HCT116 (cell line): ENCODE results near the gene PCMT1.

Source experiments
- JUND ChIP-seq: IDR thresholded peaks from 2 replicates; pipeline ENCODE4 v1.6.1; 2012
- POLR2A ChIP-seq: IDR thresholded peaks from 2 replicates; pipeline ENCODE4 v1.7.0; 2011; ENCODE audit warnings: borderline replicate concordance; ENCODE audit not compliant: insufficient read depth, insufficient read length; ENCODE audit errors: extremely low read depth
- SP1 ChIP-seq: IDR thresholded peaks from 2 replicates; pipeline ENCODE4 v1.6.1; 2012; ENCODE audit warnings: low read depth
- TF ChIP-seq, protein P1 (sequence below), 3 experiments: fragments of 200-600 bp in 1 of 3; sonication (generic) in 1 of 3; IDR thresholded peaks in 2 of 3; conservative IDR thresholded peaks in 1 of 3; 2 replicates each; pipeline ENCODE4 v1.5.1; 2012 to 2017; ENCODE audit warnings: low read depth in 2 of 3, low read length in 2 of 3, antibody characterized with exemption in 1 of 3, borderline replicate concordance in 1 of 3, control low read depth in 1 of 3, mild to moderate bottlenecking in 1 of 3, mixed read lengths in 1 of 3, mixed run types in 1 of 3, moderate library complexity in 1 of 3; ENCODE audit not compliant: insufficient read depth in 1 of 3

DNA sequence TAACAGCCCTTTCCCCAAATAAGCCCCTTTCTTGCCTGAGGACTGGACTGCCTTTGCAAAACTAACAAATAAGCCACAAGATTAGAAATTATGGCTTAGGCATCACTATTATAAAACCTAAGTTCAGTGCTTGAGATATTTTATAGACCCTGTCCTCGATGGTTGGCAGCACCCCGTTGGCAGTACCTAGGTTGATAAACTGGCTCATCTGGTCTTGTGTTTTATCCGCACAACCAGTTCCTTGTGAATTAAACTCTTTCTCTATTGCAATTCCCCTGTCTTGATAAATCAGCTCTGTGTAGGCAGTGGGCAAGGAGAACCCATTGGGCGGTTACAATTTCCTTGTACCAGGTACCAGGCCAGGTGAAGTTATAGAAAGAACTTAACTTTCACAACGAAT, 108.0 kb downstream of the PCMT1 start:
- TF ChIP-seq, protein P1, sequence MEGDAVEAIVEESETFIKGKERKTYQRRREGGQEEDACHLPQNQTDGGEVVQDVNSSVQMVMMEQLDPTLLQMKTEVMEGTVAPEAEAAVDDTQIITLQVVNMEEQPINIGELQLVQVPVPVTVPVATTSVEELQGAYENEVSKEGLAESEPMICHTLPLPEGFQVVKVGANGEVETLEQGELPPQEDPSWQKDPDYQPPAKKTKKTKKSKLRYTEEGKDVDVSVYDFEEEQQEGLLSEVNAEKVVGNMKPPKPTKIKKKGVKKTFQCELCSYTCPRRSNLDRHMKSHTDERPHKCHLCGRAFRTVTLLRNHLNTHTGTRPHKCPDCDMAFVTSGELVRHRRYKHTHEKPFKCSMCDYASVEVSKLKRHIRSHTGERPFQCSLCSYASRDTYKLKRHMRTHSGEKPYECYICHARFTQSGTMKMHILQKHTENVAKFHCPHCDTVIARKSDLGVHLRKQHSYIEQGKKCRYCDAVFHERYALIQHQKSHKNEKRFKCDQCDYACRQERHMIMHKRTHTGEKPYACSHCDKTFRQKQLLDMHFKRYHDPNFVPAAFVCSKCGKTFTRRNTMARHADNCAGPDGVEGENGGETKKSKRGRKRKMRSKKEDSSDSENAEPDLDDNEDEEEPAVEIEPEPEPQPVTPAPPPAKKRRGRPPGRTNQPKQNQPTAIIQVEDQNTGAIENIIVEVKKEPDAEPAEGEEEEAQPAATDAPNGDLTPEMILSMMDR (IDR thresholded peaks at IDR 0.05 in 2 of 3, conservative IDR thresholded peaks at IDR 0.05 in 1 of 3; ENCODE audit: borderline replicate concordance in 1 of 3, insufficient read depth in 1 of 3, low read depth in 2 of 3, low read length in 2 of 3) = no peak
- TF ChIP-seq SP1 (no peak), POLR2A (no peak), JUND (no peak)
